Activated CD8-positive, alpha-beta memory T cell treated with anti-CD3 and anti-CD28 coated beads, Interleukin-2, amount 50 U/mL, for 4 hours (primary cell): ENCODE data around the gene CSMD2.

Experiments
- DNase-seq: peaks from one replicate; pipeline ENCODE4 v3.0.0-alpha.2; 2020

The CSMD2 gene

GRCh38 chr1:34155860-34156259 is 9.2 kb downstream of the CSMD2 start:
- DNase-seq = no peak

DNA sequence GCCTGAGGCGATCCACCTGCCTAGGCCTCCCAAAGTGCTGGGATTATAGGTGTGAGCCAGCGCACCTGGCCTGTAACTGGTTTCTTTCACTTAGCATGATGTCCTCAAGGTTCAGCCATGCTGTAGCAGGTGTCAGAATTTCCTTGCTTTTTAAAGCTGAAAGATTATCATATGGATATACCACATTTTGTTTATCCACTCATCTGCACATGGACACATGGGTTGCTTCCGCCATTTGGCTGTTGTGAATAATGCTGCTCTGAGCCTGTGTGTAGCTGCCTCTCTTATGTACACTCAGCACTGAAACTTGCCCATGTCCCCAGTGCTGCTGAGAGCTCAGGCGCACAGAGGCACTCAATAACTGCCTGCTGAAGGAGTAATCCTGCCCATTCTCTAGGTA is 11.8 kb downstream of the CSMD2 start:
- DNase-seq = no peak

DNA sequence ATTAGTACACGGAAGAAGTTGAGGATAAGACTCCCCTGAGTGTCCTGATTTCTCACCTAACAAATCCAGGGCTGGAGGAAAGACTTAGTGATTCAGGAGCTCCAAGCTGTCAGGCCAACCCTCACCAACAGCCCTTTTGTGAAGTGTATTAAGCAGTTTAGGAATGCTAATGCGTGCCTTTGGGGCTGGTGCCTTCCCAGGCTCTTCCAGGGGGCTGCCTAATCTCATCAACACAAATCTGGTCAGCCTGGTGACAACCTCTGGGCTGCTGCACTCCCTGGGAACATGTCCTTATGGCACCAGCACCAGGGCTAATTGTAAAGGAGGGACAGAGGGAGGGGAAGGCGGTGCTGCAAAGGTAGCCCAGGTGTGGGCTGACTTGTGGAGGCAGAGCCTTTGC is 15.5 kb downstream of the CSMD2 start:
- no peak for DNase-seq

GRCh38 chr1:34147301-34147700 is 17.7 kb downstream of the CSMD2 start:
- DNase-seq = no peak

DNA sequence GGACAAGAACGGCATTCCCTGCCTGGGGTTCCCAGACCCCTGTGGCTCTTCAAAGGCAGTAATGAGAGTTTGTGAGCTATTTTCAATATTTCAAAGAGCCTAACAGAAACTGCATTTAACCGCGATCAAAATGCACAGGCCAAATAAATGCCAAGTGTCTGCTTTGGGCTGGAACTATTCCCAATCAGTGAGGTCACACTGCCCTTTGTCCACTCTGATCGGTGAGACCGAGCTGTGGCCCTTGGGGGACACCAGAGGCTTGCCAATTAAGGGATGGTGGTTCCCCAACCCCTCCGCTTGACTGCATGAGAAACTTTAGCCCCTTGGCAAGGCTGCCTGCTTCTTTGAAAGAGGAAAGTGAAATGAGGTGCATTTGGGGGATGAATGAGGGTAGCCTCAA is 20.3 kb downstream of the CSMD2 start:
- no peak for DNase-seq

DNA sequence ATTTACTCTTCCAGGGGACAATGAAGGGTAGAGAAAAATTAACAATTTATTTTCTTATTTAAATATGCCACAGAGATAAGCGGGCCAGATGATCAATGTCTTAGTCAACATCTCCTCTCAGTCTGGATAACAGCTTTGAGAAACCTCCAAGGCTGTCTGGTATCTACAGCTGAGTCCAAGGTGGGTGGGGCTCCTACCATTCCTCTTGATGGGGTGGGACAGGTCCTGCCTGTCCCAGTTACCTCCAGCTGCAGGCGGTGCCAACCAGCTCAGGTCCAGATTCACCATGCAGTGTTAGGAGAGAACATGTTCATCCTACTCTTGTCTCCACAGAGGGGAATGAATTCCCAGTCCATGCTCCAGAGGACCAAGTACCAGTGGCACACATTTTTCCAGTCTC is 21.1 kb downstream of the CSMD2 start:
- DNase-seq = no peak

DNA sequence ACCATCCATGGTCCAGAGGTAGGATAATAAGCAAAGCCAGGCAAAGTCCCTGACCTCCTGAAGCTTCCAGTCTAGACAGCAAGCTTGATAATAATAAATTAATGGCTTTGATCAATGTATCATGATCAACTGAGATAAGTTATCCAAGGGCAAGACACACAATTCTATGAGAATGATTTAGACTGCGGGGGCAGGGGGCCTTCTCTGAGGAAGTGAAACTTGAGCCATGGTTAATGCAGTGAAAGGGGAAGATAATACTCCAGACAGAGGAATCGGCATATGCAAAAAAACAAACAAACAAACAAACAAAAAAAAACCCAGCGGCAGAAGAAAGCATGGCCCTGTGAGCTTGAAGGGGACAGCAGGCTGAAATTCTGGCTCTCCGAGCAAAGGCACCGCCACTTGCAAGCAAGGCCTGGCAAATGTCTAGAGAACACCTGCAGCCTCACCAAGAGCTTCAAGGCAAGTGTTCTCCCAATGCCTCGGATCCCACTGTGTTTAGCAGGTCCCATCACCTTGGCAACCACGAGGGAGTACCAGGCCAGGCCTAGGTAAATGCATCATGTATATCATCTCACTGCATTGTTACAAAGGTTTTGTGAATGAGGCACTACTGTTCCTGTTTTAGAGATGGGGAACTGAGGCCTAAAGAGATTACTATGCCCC is 24.9 kb downstream of the CSMD2 start:
- no peak for DNase-seq

- no peak for DNase-seq
Observed at GRCh38 chr1:34137411-34137810, 27.6 kb downstream of the CSMD2 start.

GRCh38 chr1:34132161-34132420 is 32.9 kb downstream of the CSMD2 start:
- DNase-seq = no peak

DNA sequence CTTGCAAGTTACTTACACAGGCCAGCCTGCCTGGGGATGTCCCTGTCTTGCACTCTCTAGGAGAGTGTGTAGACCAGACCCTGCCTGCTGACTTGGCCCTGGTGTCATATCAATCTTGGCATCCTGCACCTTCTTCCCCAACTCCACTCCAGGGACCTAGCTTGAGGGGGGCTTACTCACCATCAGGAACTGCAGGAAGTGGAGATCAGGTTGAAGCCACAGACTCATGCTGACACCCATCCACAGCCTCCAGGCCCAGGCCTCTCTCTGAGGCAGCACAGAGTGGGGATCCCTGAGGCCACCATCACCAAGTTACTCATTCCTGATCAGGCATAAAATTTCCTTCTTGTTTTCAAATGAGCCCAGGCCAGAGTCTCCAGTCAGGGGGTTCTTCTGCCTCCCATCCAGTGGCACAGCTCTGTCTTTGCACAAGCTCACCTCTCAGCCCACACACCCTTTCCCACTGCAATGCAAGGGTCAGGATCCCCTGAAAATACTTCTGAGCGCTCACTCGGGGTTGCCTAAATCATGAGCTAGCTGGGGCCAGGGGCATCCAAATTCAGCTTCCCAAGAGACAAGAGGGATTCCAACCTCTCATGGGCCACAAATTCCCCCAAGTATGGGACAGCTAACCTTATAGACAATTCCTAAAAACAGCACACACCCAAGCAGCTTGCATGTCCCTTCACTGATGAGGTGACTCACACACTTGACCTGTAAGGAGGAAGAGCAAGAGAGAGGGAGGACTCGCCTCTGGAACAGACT is 33.5 kb downstream of the CSMD2 start:
- no peak for DNase-seq

DNA sequence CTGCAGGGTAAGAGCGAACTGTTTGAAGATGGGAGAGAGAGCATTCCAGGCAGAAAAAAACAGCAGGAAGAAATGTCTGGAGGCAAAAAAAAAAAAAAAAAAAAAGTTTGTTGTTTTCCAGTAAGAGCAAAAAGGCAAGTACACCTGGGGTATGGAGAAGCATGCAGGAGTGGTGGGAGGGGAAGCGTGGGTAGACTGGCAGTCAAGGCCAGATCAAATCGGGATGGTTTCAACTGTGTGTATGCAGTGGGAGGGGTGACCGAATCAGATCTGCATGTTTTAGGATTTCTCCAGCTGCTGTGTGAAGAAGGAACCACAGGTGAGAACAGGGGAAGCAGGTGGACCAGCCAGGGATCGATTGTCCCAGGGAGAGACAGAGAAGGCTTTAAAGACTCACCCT is 34.7 kb downstream of the CSMD2 start:
- DNase-seq = no peak

GRCh38 chr1:34129630-34130029 is 35.4 kb downstream of the CSMD2 start:
- no peak for DNase-seq

- no peak for DNase-seq
Observed at GRCh38 chr1:34128186-34128889, 36.7 kb downstream of the CSMD2 start.

DNA sequence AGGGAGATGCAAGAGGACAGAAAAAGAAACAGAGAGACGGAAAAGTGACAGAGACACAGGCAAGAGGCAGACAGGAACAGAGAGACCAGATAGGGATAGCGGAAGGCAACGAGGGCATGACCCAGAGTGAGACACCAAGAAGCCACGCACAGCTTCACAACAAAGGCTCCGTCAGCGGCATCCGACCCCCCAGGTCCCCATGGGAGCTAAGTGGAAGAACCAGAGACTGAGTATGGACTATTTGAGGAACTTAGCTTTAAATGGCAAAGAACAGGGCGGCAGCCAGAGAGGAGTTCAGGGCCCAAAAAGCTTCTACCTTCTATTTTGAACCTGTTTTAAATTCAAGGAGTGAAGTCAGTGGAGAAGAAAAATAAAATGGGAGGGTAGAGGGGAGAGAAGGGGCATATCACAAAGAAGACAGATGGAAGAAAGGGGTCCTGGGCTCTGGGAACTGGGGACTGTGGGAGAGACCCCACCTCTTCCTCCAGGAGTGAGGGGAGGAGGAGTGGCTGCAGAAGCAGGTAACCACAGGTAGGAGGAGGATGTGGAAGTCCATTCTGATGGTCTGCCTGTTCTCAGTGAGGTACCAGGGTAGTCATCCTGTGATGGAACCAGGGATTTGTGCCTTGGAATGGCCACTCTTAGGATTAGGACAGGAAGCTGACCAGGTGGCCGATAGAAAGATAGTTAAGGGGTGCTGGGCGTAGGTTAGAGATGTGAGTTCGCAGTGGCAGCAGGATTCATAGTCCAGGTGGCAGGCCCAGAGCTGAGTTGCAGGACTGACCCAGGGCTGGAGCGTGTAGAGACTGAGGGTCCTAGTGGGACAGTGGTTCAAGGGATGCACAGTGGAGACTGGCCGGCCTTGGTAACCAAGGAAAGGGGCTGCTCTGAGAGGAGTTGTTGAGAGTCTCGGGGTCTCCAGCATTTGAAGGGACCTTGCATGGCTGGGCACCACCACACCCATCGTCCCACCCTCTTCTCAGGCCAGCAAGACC is 37.7 kb downstream of the CSMD2 start:
- DNase-seq = no peak

- no peak for DNase-seq
Observed at GRCh38 chr1:34126486-34126885, 38.5 kb downstream of the CSMD2 start.

GRCh38 chr1:34125721-34126380 is 39.2 kb downstream of the CSMD2 start:
- DNase-seq = no peak

- DNase-seq = no peak
Observed at GRCh38 chr1:34122080-34122932, 42.7 kb downstream of the CSMD2 start.

DNA sequence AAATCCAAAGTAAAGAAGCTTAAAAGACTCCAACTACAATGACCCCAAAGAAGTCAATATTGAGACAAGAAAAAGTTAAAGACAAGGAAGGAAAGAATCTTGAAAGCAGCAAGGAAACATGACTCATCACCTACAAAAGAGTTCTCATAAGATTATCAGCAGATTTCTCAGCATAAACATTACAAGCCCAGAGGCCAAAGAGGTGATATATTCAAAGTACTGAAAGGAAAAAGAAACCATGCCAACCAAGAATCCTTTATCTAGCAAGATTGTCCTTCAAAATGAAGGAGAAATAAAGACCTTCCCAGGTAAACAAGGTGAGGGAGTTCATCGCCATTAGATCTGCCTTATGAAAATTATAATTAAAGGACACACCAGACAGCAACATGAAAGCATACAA is 49.8 kb downstream of the CSMD2 start:
- no peak for DNase-seq

DNA sequence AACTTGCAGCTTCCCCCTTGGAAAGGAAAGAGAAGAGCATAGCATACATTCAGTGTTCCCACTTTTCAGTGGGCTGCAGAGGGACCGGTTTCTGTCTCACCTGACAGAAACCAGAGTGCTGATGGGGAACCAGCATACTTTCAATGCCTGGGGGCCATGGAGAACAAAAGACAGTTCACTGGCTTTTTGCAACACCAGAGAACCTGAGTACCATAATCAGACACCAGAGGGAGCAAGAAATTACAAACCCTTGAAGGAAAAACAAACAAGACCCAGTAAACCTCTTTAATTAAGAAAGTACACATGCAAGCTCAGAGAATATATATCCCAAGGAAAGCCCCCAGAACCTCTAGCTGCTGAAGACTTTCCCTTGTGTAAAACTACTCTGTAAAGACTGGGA is 51.1 kb downstream of the CSMD2 start:
- DNase-seq = no peak

DNA sequence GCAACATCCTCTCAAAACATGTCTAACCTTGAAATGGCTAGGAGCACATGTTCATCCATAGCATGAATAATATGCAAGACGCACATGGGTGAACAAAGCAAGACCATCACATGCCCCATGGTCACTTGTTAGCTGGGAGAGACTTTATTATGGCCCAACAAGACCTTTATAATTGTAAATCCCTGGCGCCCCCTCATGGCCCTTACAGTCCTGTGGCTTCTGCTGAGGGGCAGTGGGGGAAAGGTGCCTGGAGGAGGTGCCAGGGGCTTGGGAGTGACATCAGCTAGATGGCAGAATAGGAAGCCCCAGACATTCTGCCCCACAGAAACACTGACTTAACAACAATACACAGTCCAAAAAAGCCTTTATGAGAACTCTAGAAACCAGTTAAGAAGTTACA is 51.7 kb downstream of the CSMD2 start:
- DNase-seq = no peak

DNA sequence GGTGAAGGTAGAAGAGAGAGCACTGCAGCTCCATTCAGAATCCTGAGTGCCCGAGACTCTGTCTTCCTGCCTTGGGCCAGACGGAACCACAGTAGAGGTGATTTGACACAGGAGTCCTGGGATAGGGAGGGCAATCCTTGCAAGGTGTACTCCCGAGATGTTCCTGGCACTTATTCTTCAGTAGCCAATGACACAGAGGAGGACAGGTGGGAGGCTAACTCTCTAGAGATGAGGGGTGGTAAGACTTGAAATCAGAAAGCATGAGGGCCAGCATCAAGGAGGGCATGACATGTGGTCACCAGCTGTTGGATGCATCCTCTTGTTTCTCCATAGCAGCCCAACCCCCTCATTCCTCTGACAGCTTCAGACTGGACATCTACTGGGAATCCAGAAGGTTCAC is 56.3 kb downstream of the CSMD2 start:
- no peak for DNase-seq

DNA sequence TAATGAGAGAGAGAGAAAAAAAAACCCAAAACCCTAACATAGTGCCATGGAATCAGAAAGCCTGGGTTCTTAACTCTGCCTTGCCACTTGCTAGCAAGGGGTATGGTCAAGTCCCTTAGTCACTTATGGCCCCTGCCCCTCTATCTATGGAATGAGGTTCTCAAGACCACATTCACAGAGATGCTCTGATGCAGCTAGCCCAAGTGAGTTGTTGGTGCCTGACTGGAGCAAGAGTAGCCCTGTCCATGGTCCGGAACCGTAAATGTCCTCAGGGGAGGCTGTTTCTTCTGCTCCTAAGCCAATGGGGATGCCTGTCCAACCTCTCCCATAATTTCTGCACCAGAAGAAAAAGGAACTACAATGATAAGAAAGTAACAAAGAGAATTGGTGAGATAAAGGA is 56.8 kb downstream of the CSMD2 start:
- no peak for DNase-seq
